Tibial nerve (tissue), 4 donors: ENCODE measurements around the gene PDGFA. TPM values are rescaled to one million over a fixed set of nuclear protein-coding genes. Genes with fewer than 3 reads are reported as not detected.
A peak's percentile ranks its signal among the peaks of the same experiment; 100 is the strongest.

Source experiments
- DNase-seq, 2 donors: peaks; one replicate each; pipeline ENCODE4 v3.0.0-alpha.2; 2019; ENCODE audit warnings: low spot score in 2 of 2
- H3K27ac ChIP-seq, 4 donors: fragments of 200-600 bp; sonication (generic) in 3 of 4; one replicate each; pipeline ENCODE4 v1.5.1; 2017 to 2019; ENCODE audit warnings: mild to moderate bottlenecking in 1 of 4
- H3K27me3 ChIP-seq, 2 donors: fragments of 200-600 bp; sonication (generic) in 1 of 2; one replicate each; pipeline versions ENCODE4 v1.5.1 to v1.6.0; 2017 to 2019
- H3K36me3 ChIP-seq, 3 donors: fragments of 200-600 bp; sonication (generic); one replicate each; pipeline ENCODE4 v1.5.1; 2018 to 2019
- H3K4me1 ChIP-seq, 4 donors: fragments of 200-600 bp; sonication (generic) in 3 of 4; one replicate each; pipeline ENCODE4 v1.5.1; 2017 to 2019
- H3K4me3 ChIP-seq, 4 donors: fragments of 200-600 bp; sonication (generic) in 3 of 4; one replicate each; pipeline ENCODE4 v1.5.1; 2017 to 2019; ENCODE audit warnings: mild to moderate bottlenecking in 1 of 4, moderate library complexity in 1 of 4
- H3K9me3 ChIP-seq, 4 donors: fragments of 200-600 bp; sonication (generic) in 3 of 4; one replicate each; pipeline ENCODE4 v1.5.1; 2017 to 2019
- CTCF ChIP-seq, 5 experiments: fragments of 200-600 bp in 3 of 5; fragments of 450-650 bp in 2 of 5; sonication (generic) in 3 of 5; IDR thresholded peaks; one replicate each; pipeline ENCODE4 v1.5.1; 2016 to 2019; ENCODE audit warnings: antibody characterized with exemption in 5 of 5, mild to moderate bottlenecking in 3 of 5, moderate library complexity in 2 of 5
- EP300 ChIP-seq, 2 donors: sonication (generic); formaldehyde crosslinking; IDR thresholded peaks; one replicate each; pipeline ENCODE4 v1.6.1; 2017; ENCODE audit warnings: antibody characterized with exemption in 2 of 2, mild to moderate bottlenecking in 1 of 2
- POLR2A ChIP-seq, 2 donors: fragments of 450-650 bp; IDR thresholded peaks; one replicate each; pipeline ENCODE4 v1.6.1; 2017; ENCODE audit warnings: antibody characterized with exemption in 2 of 2, mild to moderate bottlenecking in 2 of 2, moderate library complexity in 2 of 2
- WGBS, 2 donors: methylation state at CpG; one replicate each; pipeline ENCODE4 v1.1.5; 2018; 5-methylcytosine and 5-hydroxymethylcytosine counted together
- total RNA-seq, 4 donors: library from RNA; depleted of rRNA; stranded (reverse); fragments of >200 nt; gene quantifications; one replicate each; pipeline ENCODE4 v1.1.0, GENCODE V29; 2016

PDGFA gene
- total RNA-seq, 4 donors from 2014 or later: 33.4 to 84.1 (median 40.6) TPM

- H3K4me1 ChIP-seq: peaks cover 0 to 37% (median 6%) of the 10 kb centered on the region in 4 donors
- H3K36me3 ChIP-seq: peaks cover 0 to 26% (median 0%) of the 10 kb centered on the region in 3 donors
- H3K27me3 ChIP-seq: no peaks in the 10 kb centered on the region
- WGBS, 2 donors: 88 to 91% methylated on average over 33 to 55 of the region's 55 CpGs
- H3K27ac ChIP-seq: no peak overlapping the region
- no peak for TF ChIP-seq EP300 (IDR thresholded peaks at IDR 0.05)
- no peak for DNase-seq
- H3K9me3 ChIP-seq: peaks cover 0 to under 1% (median 0%) of the 10 kb centered on the region in 4 donors
- H3K4me3 ChIP-seq: no peak overlapping the region
These were observed 25.9 kb downstream of the PDGFA start for GRCh38 chr7:493661-494251.

GRCh38 chr7:492714-493065, 27.0 kb downstream of the PDGFA start:
- H3K4me3 ChIP-seq: no peak overlapping the region
- DNase-seq: no peak
- H3K27me3 ChIP-seq: no peaks in the 10 kb centered on the region
- peak overlapping the region in 1 of 4 donors; percentile 70 for H3K27ac ChIP-seq
- no peaks in the 10 kb centered on the region for H3K9me3 ChIP-seq
- TF ChIP-seq EP300 (IDR thresholded peaks at IDR 0.05) (no peak), POLR2A (IDR thresholded peaks at IDR 0.05) (no peak), CTCF (IDR thresholded peaks at IDR 0.05) (no peak)
- WGBS, 2 donors: 81 to 89% methylated on average over 8 of the region's 8 CpGs
- H3K4me1 ChIP-seq: peaks cover 0 to 31% (median 6%) of the 10 kb centered on the region in 4 donors
- H3K36me3 ChIP-seq: peaks cover 0 to 17% (median 0%) of the 10 kb centered on the region in 3 donors

- Histone ChIP-seq H3K4me3 (no peak overlapping the region), H3K27me3 (no peaks in the 10 kb centered on the region), H3K27ac (peak overlapping the region in 2 of 4 donors; percentile 55 to 70), H3K9me3 (no peaks in the 10 kb centered on the region), H3K4me1 (peaks cover 0 to 31% (median 6%) of the 10 kb centered on the region in 4 donors), H3K36me3 (peaks cover 0 to 17% (median 0%) of the 10 kb centered on the region in 3 donors)
- 65 to 72% methylated on average over 13 to 14 of the region's 15 CpGs for WGBS, 2 donors
- TF ChIP-seq CTCF (IDR thresholded peaks at IDR 0.05) (no peak), EP300 (IDR thresholded peaks at IDR 0.05) (no peak), POLR2A (IDR thresholded peaks at IDR 0.05) (no peak)
- no peak for DNase-seq
These were observed 27.5 kb downstream of the PDGFA start for GRCh38 chr7:491958-492713.

GRCh38 chr7:491292-491957, 28.2 kb downstream of the PDGFA start:
- DNase-seq: no peak
- H3K4me3 ChIP-seq: no peak overlapping the region
- no peaks in the 10 kb centered on the region for H3K27me3 ChIP-seq
- 33 to 79% methylated on average over 19 to 22 of the region's 22 CpGs for WGBS, 2 donors
- peak overlapping the region in 2 of 4 donors; percentile 55 to 70 for H3K27ac ChIP-seq
- TF ChIP-seq EP300 (IDR thresholded peaks at IDR 0.05) (no peak), CTCF (IDR thresholded peaks at IDR 0.05) (no peak), POLR2A (IDR thresholded peaks at IDR 0.05) (no peak)
- peaks cover 0 to 10% (median 0%) of the 10 kb centered on the region in 3 donors for H3K36me3 ChIP-seq
- no peaks in the 10 kb centered on the region for H3K9me3 ChIP-seq
- H3K4me1 ChIP-seq: peaks cover 0 to 31% (median 6%) of the 10 kb centered on the region in 4 donors

- Histone ChIP-seq H3K27me3 (no peaks in the 10 kb centered on the region), H3K36me3 (peaks cover 0 to 5% (median 0%) of the 10 kb centered on the region in 3 donors), H3K4me1 (peaks cover 0 to 25% (median 6%) of the 10 kb centered on the region in 4 donors), H3K27ac (peak overlapping the region in 2 of 4 donors; percentile 43 to 70), H3K4me3 (no peak overlapping the region), H3K9me3 (no peaks in the 10 kb centered on the region)
- TF ChIP-seq POLR2A (IDR thresholded peaks at IDR 0.05): no peak
- no peak for TF ChIP-seq CTCF (IDR thresholded peaks at IDR 0.05)
- no peak for TF ChIP-seq EP300 (IDR thresholded peaks at IDR 0.05)
- DNase-seq: no peak
- 78 to 80% methylated on average over 16 of the region's 18 CpGs for WGBS, 2 donors
These were observed 29.0 kb downstream of the PDGFA start for GRCh38 chr7:490461-491291.
